Activated CD4-positive, alpha-beta T cell treated with anti-CD3 and anti-CD28 coated beads, Interleukin-10, Interleukin-2, amounts not matched to agents 100 ng/mL and 50 ng/mL, durations not matched to agents 16 hours and 8 hours (primary cell): ENCODE data around the gene FANCE.

Source experiments
- DNase-seq: peaks from one replicate; pipeline ENCODE4 v3.0.0-alpha.2; 2020

The FANCE gene

GRCh38 chr6:35486005-35486925, 34.1 kb downstream of the FANCE start:
- DNase-seq, result no peak

DNA sequence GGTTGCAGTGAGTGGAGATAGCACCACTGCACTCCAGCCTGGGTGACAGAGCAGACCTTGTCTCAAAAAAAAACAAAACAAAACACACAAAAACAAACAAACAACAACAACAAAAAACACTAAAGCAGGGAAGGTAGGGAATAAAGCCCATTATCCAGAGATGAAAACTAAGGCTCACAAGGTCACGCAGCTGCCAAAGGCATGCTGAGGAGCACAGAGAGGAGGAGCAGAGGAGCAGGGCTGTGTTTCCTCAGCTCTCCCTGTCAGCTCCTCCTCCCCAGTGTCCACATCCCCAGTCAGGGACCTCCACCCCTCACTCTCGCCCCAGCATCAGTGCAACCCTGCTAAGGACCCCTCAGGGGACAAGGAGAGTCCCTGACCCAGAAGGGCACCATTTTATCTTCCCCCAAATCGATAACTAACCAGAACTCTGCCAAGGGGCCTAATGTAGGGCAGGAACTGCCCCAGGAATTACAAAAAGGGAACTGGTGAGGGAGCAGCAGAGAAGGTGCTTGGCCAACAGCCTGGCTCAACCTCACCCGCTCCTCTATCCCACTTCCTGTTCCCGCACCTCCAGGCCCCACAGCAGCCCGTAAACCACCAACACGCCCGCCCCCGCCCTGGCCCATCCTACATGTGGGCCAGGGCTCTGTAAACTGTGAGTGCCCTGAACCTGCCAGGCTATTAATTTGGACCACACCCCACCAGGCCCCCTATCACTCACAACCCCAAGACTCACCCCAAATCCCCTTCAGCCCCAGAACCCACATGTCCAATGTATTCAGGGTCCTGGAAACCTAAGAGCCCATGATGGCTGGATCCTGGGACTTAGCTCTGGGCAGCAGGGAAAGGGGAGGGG, 35.7 kb downstream of the FANCE start:
- DNase-seq, result no peak

DNA sequence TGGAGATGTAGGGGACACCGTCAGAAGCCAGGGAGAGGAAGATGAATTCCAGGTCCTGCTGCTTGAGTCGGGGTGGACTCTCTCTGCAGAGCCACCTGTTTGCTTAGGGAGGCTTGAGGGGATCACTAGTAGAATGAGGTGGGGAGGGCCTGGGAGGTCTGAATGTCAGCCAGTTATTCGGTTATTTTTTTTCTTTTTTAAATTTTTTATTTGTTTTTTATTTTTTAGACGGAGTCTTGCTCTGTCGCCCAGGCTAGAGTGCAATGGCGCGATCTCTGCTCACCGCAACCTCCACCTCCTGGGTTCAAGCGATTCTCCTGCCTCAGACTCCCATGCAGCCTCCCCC, 36.4 kb downstream of the FANCE start:
- no peak for DNase-seq

- no peak for DNase-seq
Measured at GRCh38 chr6:35489066-35489465, 36.9 kb downstream of the FANCE start.

- DNase-seq, result no peak
Measured at GRCh38 chr6:35489995-35490791, 38.1 kb downstream of the FANCE start.

DNA sequence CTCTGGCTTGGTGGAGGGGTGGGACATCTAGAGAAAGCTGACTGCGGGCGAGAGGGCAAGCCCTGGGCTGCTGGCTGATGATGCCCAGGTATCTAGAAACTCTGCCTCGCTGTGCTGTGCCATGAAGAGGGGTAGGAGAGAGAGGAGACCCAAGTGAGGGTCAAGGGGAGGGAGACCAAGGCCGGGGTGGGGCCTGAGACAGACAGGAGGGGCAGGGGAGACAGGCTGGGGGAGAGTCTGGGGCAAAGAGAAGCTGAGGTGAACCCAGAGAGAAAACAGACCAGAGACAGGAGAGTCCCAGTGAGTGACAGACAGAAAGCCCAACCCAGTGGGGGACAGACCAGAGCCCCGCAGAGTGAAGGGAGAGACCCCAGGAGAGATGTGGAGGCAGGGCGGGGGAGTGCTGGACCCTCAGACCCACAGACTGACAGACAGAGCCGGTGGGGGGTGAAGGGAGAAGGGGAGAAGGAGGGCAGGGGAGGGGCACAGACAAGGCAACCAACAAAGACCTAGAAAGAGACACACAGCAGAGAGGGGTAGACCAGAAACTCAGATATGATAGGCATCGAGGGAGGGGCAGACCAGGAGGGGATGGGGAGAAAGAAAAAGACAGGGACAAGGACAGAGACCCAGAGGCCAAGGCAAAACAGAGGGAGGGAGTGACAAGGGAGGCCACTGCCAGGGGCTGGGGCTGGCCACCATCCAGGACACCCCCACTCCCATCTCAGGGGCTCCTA, 38.9 kb downstream of the FANCE start:
- no peak for DNase-seq

GRCh38 chr6:35491558-35492257, 39.6 kb downstream of the FANCE start:
- no peak for DNase-seq

GRCh38 chr6:35492258-35492973, 40.3 kb downstream of the FANCE start:
- DNase-seq, result no peak

GRCh38 chr6:35492974-35493284, 40.8 kb downstream of the FANCE start:
- no peak for DNase-seq

- no peak for DNase-seq
Measured at GRCh38 chr6:35493307-35493983, 41.3 kb downstream of the FANCE start.

GRCh38 chr6:35494161-35494563, 42.0 kb downstream of the FANCE start:
- DNase-seq, result no peak

DNA sequence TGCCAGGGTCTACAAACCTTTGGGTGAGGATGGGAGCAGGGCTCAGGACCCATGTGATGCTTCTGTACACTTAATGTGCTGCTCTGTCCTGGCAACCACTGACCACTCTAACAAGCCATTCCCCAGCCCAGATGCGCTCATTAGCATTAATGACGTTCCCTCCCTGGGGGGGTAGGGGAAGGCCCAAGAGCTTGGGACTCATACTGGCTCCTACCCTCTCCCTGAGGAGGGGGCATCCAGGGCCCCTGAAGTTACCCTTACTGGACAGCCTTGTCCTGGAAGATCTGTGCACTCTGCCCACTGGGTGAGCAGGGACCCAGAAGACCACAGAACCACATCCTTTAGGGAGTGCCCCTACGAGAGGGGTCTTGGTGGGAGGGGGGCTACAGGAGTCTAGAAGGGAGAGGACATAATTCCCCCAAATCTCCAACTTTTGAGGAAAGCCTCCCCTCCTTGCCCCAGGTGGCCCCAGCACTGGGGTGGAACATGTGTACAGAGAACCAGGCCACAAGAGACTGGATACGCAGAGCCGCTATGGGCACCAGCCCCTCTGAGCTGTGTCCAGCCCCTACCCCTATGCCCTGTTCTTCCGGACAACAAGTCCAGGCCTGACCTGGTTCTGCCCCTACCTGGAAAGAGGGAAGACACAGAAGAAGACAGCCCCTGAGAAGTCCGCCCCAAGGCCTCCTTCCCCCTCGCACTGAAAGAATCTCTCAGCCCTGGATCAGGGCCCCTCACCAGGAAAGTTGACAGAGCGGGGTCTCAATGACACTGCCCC, 43.3 kb downstream of the FANCE start:
- DNase-seq, result no peak

DNA sequence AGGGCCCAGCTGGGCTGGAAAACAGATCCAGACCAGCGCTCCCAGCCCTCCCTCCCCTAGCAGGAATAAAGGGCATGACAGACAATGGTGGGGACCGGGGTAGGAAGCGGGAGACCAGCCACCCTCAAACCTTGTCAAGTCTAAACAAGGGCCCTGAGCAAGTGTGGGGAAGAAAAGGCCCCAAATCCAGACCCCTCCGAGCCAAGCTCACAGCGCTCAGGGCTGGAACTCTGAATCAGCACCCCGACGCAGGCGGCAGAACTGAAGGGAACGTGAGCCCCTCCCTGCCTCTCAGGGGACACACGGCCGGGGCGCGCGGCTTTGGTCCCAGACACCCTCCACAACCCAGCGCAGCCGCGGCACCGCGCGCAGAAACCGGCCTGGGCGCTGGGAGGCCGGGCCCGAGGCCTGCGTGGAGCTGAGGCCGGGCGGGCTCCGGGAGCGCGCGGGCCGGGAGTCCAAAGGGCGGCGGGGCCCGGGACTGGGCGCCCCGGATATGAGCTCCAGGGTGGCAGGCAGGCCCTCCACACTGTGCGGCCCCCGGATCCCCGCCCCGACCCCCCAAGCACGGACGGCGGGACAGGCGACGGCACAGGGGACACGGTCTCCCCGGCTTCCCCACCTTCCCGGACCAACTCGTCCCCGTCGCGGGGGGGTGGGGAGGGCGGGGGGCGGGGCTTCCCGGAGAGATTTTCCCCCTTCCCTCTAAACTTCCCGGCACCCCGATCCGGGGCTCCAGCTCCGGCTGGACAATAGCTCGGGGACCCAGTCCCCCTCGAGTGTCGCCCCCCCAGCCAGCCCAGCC, 44.1 kb downstream of the FANCE start:
- no peak for DNase-seq

GRCh38 chr6:35496841-35497570, 44.9 kb downstream of the FANCE start, which contains the start of gene TEAD3:
TSS of gene TEAD3 (minus strand) at chr6:35497079.
- peak; percentile 30 for DNase-seq

- peak; percentile 21 for DNase-seq
Measured at GRCh38 chr6:35497571-35498421, 45.7 kb downstream of the FANCE start.

DNA sequence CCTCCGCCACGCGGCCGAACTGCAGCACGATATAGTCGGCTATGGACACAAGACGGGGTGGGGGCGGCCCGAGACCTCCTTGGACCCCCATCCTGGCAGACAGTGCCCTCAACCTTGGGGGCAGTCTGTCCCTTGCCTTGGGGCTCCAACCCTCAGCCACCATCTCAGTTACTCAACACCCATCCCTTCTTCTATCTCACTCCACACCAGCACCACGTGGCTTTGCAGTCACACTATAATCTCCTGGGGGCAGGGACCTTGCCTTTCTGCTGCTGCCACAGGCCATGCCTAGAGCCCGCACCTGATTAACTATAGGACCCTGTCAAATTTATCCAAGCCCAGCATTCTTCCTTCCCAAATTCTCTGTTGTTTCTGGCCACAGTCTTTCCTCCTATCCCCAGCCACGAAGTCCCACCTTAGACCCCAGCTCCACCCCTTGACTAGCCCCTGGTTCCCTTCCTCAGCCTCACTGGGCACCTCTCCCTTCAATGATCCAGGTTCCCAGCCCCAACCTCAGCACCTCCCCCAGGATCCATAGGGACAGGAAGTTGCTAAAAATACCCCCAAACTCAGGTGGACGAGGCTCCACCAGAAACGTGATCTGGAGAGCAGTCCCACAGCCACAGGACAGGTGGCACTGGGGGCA, 46.4 kb downstream of the FANCE start:
- no peak for DNase-seq

GRCh38 chr6:35499372-35499771, 47.2 kb downstream of the FANCE start:
- DNase-seq, result no peak
